ENCODE results near the gene LIN7B.
A peak's percentile ranks its signal among the peaks of the same experiment; 100 is the strongest.

LIN7B gene

DNA sequence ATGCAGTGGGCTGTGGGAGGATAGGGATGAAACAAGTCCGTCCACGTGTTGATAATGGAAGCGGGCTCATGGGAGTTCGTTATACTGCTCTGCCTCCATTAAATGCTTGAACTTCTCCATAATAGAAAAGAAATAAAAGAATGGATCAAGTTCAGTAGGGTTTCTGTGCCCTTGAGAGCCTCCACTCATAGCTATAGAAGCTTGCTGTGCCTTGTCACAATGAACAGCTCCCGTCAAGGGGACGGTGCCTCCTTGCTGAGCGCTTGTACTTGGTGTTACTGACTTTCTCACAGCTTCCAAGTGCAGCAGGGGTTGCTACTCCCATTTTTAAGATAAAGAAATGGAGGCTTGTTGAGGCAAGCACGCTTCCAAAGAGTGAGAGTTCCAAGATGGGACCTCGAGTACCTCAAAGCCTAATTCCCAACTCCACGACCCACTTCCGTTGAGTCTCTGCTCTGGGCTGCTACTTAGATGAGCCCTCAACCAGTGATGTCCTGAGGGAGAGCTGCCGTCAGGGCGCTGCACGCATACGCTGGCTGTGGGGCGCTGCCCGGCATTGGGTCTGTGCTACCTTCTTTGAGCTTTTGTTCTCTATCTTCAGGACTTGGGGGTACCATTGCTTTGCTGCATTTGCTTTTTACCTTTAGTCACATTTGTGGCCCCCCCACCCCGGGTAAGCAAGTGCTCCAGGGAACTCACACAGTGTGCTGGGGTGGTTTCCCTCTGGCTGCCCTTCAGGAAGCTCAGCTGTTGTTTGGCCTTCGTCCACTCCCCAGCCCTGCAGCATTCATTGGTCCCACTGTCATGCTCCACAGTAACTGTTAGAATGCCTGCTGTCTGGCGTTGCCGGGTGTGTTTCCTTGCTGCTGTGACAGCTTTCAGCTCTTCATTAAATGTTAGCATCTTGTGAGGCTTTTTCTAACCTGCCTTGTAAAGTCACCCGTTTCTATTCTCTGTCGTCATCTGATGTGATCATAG is 19.4 kb upstream of the LIN7B start:
- peak; percentile 67 for DNase-seq (ENCODE audit: low spot score)

DNA sequence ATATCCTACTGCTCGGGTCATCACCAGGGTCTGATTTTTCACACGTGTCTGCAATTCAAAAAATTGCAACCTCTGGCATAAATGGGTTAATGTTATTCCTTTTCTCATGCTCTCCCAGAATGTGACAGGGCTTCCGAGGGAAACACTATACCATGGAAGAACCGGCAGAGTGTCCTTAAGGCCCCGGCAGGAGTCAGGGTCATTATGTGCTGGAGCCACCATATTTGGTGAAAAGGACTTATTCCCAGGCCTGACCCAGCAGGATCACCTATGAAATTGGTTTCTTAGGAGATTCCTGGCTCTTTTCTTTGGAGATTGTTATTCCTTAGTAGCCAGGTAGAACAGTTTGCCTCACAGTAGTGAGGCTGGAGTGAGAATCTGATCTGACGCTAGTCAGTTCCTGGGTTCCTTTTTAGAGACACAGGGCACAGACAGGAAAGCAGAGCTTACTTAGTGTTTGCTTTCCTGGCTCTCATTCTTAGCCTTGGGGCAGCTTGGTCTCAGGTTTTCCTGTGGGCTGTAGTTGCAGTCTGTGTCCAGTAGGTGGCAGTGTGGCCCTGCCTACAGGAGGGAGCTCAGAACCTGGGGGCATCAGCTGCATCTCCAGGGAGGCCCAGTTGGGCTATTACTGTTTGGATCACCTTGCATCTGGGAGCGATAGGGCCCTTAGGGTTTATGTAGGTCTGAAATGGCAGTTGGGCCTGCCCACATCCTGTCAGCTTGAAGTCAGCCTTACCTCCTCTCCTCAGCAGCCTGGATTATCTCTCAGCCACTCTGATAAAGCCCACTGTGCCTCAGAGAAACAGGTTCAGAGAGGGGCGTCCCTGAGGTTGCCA is 16.5 kb upstream of the LIN7B start:
- DNase-seq (ENCODE audit: low spot score): peak; percentile 85

DNA sequence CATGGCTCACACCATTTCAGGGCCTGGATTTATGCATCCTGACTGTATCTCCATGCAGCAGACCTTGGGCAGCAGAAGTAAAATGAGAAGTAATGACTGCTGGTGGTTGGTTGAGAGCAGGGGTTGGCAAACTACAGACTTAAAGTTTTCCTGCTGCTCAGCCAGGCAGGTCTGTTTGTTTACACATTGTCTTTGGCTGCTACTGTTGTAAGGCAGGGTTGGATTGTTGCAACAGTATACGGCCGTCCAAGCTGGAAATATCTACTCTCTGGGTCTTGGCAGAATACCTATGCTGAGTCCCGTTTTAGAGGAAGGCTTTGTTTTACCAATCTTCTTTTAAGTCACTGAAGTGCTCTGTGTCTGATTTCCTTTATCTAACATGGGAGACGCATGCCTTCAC is 15.4 kb upstream of the LIN7B start:
- DNase-seq (ENCODE audit: low spot score): no peak

DNA sequence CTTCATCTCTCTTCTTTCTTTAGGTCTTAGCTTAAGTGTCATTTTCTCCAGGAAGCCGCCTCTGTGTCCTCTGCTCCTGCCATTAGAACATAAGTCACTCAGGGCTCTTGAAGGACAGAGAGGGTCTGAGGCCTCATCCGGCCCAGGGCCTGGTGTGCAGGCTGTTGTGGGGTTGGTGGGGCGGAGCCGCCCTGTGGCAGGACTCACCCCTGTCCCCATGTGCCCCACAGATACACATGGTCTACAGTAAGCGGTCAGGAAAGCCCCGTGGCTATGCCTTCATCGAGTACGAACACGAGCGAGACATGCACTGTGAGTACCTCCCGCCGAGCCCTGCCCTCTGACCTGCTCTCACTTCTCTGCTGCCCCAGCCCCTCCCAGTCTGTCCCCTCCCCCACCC is 13.0 kb upstream of the LIN7B start:
- DNase-seq (ENCODE audit: low spot score): no peak

DNA sequence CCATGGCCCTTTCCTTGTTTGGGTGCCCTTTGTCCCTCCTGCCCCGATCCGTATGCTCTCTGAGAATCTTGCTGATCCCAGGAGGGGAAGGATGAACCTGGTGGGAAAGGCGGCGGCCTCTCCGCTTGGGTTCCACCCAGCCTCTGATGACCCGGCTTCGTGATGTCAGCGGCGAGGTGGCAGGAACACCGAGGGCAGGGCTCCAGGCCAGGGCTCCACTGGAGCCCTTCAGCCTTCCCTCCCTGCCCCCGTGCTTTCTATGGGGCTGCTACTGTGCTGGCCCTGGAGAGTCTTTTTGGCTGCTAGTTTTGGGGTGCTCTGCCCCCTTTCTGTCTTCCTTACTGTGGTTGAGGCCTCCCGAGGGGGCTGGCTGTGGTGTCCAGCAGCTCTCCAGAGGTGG is 11.9 kb upstream of the LIN7B start:
- no peak for DNase-seq (ENCODE audit: low spot score)

DNA sequence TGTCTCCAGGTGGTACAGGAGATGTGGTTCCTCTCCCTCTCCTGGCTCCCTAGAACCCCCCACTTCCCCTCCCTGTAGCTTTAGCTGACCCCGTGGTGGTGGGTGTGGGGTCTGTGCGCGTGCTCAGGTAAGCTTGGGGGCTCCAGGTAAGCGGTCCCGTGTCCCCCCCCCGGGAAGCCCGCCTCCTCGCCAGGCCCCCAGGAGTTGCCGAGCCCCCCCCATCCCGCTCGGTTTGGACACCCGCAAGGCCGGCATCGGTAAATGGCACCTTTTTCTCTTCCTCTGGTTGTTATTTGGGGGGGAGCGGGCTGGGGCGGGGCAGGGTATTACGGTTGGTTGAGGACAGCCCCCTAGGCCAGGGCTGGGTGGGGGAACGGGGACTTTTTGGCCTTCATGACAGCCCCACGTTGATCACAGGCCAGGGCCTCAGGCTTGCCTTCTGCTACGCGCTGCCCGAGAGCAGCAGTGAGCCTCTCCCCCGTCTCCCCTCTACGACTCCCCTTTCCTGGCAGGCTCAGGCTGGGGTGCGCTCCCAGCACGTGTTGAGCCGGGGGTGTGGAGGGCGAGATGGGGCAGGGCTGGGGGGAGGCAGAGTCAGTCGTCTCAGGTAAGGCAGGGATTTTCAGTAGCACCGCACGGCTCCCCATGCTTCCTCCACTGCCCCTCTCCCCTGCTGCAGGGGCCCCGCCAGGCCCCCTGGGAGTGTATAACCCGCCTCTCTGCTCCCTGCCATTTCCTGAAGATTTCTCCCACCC is 10.7 kb upstream of the LIN7B start:
- DNase-seq (ENCODE audit: low spot score): no peak

DNA sequence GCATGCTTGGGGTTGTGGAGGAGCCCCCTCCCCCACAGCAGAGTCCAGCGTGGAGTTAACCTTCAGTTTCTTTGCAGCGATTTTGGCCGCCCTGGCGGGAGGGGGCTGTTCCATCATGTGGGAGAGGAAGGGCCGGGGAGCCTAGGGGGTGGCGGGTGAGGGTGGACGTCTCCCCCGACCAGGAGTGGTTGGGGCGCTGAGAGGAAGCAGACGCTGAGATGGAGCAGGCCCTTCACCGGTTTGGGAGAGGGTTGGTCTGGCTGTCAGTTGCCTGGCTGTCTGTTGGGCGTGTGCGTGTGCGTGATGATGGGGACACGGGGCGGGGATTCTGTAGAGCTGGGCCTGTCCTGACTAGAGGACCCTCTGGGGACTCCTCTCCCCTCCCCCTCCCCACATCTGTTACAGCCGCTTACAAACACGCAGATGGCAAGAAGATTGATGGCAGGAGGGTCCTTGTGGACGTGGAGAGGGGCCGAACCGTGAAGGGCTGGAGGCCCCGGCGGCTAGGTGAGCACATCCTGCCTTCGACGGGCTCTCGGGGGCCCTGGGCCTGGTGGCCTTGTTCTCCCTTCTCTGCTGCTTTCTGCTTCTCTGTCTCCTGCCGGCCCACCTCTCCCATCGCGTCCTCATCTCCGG is 9.8 kb upstream of the LIN7B start:
- no peak for DNase-seq (ENCODE audit: low spot score)

DNA sequence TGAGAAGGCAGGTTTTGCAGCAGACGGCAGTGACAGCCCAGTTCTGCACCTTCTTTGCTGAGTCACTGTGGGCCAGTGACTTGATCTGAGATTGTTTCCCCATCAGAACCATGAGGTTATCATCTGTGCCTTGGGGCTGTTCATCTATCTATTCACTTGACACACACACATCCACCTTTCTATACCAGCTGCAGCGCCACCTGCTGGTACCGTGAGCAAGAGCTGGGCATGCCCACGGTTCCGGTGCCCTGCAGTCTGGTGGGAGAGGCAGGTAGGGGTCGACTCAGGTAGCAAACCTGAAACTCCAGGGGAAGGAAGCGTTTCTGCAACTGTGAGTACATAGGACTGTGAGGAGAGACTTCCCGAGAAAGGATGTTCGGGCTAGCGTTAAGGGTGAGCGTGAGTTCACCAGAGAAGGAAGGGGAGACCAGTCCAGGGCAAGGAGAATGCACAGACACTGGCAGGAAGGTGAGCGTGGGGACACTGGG is 7.5 kb upstream of the LIN7B start:
- peak; percentile 74 for DNase-seq (ENCODE audit: low spot score)

DNA sequence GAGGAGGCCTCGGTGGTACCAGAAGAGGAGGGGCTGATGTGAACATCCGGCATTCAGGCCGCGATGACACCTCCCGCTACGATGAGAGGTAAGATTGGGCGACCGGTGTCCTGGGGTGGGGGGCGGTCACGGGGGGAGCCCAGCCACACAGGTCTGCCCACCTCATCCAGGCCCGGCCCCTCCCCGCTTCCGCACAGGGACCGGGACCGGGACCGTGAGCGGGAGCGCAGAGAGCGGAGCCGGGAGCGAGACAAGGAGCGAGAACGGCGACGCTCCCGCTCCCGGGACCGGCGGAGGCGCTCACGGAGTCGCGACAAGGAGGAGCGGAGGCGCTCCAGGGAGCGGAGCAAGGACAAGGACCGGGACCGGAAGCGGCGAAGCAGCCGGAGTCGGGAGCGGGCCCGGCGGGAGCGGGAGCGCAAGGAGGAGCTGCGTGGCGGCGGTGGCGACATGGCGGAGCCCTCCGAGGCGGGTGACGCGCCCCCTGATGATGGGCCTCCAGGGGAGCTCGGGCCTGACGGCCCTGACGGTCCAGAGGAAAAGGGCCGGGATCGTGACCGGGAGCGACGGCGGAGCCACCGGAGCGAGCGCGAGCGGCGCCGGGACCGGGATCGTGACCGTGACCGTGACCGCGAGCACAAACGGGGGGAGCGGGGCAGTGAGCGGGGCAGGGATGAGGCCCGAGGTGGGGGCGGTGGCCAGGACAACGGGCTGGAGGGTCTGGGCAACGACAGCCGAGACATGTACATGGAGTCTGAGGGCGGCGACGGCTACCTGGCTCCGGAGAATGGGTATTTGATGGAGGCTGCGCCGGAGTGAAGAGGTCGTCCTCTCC is 6.3 kb upstream of the LIN7B start:
- no peak for DNase-seq (ENCODE audit: low spot score)

DNA sequence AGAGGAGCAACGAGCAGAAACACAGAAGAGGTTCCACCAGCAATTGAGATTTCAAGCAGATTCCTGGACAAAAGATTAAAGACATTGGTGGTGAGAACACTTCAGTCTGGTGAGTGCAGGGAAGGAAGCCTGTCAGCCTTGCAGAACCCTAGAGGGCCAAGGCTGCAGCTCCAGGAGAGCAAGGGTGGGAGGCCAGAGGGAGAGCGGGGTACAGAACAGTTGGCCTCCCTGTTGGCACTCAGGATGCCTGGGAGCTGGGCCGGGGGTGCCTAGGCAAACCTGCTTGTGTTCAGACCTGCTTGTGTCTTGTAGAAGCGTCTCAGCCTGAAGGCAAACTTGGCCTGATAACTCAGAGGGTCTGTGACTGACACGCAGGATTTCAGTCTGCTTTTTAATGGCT is 5.1 kb upstream of the LIN7B start:
- DNase-seq (ENCODE audit: low spot score): no peak

DNA sequence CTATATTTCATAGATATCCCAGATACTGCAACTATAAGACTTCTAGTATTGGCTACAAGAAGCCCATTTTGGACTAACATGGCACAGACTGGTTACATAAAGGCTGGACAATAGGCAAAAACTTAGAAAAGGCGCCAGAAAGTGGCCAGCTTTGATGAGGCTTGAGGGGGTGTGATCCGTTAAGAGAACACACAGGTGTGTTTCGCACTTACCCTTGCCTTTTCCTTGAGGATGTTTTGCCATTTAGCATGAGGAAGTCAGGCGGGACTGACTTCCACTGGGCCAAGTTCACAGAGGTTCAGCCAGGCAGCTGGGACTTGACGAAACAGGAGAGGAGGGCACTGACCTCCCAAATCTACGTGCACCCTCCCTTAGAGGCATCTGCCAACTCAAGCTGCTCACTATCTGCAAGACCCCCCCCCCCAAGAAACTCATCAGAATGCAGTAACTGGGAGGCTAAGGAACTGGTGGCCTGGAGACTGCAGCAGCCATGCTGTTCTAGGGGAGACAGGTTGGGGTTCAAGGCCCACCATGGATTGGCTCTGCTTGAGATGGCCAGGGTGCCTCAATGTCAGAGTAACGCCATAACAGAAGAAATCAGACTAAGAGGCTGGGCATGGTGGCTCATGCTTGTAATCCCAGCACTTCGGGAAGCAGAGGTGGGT is 4.5 kb upstream of the LIN7B start:
- no peak for DNase-seq (ENCODE audit: low spot score)

DNA sequence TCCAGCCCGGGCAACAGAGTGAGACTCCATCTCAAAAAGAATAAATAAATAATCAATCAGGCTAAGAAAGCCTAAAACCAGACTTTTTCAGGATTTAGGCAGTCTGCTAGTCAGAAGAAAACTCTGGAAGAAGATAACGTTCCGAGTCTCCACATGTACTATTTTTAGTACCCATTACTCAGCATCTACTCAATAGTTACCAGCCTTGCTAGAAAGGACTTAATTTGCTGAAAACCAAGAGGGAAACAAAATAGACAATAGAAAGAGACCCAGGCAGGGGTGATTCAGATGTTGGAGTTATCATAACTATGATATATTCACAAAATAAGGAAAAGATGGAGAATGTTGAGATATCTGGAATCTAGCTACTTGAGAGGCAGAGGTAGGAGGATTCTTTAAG is 3.6 kb upstream of the LIN7B start:
- DNase-seq (ENCODE audit: low spot score): no peak

DNA sequence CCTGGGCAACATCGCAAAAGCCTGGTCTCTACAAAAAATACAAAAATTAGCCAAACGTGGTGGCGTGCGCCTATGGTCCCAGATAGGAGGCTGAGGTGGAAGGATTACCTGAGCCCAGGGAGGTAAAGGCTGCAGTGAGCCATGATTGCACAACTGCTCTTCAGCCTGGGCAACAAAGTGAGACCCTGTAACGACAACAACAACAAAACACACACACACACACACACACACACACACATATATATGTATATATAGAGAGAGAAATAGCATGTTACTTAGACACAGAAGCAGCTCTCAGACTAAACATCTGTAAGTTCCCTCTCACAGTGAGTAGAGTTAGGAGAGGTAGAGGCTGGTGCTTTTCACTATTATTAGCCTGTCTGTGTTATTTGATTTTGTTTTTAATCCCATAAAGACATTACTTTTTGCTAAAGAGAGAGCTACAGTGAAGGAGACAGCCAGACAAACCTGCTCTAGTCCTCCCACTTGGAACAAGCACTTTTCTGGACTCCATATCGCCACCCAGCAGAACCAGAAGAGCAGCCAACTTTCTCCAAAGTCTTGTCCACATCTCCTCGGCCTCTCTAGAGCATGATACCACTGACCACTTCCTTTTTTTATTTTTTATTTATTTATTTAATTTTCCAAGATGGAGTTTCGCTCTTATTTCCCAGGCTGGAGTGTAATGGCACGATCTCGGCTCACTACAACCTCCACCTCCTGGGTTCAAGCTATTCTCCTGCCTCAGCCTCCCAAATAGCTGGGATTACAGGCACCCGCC is 2.8 kb upstream of the LIN7B start:
- peak; percentile 28 for DNase-seq (ENCODE audit: low spot score)

DNA sequence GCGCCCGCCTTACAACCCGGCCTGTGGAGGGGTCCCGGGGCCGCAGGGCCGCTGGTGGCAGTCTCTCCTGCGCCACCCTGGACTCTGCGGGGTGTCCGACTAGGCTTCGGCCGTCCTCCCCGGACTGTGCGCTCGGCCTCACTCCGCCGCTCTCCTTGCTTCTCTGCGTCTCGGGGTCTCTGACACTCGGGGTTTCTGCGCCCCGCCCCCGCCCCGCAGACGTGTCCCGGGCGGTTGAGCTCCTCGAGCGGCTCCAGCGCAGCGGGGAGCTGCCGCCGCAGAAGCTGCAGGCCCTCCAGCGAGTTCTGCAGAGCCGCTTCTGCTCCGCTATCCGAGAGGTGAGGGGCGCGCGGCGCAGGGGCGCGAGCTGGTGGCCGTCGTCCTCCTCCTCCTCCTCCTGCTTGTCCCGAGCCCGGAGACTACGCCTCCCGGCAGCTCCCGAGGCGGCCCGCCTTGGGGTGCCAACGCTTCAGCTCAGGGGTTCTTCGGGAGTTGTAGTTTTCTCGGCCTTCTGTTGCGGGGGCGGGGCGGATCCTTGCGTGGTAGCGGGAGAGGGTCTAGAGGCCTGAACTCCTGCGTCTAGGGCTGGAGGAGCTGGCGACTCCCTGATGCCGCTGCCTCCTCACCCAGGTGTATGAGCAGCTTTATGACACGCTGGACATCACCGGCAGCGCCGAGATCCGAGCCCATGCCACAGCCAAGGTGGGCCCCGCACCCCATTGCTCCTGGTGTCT is 627 bp downstream of the LIN7B start:
- peak; percentile 89 for DNase-seq (ENCODE audit: low spot score)

DNA sequence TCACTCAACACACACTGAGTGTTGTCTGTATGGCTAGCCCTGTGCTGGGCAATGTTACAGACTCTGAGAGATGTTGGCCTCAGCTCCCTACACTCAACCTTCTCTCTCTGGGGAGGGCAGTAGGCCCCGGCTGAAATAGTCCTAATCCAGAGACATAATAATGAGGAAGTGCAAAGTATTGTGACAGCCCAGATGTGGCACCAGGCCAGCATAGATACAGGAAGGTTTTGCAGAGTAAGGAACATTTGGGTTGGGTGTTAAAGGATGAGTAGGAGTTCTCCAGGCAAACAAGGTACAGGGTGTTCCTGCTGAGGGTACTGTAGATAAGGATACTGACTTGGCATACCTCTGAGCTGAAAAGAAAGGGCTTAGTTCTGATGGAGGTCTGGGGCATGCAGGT is 2.4 kb downstream of the LIN7B start:
- no peak for DNase-seq (ENCODE audit: low spot score)

DNA sequence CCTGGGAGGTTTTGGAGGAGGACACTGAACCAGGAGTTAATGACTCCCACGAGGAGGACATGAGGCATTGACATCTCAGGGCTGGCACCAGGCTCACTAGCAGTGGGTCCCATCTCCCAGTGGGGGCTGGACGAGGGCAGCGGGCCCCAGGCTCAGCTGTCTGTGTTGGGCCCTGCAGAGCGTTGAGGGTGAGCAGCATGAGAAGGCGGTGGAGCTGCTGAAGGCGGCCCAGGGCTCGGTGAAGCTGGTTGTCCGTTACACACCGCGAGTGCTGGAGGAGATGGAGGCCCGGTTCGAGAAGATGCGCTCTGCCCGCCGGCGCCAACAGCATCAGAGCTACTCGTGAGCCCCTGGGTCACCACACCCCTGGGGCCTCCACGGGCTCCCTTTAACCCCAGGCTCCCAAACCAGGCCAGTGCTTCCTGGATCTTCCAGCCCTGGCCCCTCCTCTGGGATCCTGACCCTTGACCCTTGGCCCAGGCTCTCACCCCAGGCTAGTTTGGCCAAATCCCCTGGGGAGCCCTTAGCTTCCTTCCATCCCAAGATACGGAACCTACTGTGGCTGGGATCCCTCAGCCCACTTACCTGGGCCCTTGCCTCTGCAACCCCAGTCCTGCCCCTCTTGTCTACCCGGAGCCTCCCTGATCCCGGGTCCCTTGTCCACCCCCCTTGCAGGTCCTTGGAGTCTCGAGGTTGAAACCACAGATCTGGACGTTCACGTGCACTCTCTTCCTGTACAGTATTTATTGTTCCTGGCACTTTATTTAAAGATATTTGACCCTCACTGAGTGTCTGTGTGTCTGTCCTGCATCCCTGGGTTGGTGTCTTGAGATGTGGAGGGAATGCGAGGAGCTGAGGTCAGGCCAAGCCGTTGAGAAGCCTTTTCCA is 3.8 kb downstream of the LIN7B start:
- DNase-seq (ENCODE audit: low spot score): no peak

DNA sequence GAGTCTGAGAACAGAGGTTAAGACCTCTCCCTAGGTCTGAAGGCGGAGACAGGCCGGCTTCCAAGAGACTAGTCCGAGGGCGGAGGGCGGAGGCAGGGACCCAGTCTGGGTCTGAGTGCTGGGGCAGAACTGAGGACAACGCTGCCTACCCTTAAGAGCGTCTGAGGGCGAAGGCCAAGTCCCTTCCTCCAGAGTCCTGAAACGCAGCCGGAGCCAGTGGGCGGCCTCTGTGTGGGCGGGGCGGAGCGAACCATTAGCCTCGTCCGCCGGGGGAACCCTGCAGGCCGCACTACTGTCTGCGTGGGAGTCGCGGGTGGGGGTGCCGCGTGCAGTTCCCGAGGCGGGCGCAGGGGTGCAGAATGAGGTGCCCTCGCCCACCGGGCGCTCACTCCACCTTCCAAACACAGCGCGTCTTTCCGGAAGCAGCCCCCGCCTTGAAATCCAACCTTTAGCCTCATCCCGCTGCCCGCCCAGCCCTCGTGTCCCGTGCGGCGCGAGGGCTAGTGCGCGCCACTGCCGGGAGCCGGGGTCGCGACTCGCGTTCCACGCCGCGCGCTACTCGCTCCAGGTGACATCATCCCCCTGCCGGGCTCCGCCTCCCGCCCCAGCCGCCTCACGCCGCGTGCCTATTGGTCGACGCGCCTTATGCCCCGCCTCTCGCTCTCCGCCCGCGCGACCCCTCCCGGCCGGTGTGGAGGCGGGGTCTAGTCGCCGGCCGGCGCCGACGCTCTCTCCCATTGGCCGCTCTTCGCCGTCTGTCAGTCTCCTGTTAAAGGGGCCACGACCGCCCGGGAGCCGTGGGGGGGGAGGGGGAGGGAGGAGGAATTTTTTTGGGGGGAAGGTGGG is 4.6 kb downstream of the LIN7B start, which contains the start of gene C19orf73:
Gene C19orf73 (minus strand): TSS at position 579 of the 846 bp plus-strand sequence. CDS start 121 bp downstream, at position 458.
- peak; percentile 97 for DNase-seq (ENCODE audit: low spot score)
